Stimulated activated CD4-positive, alpha-beta T cell treated with anti-CD3 and anti-CD28 coated beads, Interleukin-12 subunit alpha, Interleukin-12 subunit beta, amount 100 ng/mL, for 48 hours (primary cell): ENCODE measurements around the gene PHOSPHO1.
"Not testable (repeated sequence)": the region's sequence is repeated elsewhere in the genome, so short reads cannot be mapped to it uniquely, and the experiment has no call there.

ENCODE experiments used
- DNase-seq, 3 donors: peaks; one replicate each; pipeline ENCODE4 v3.0.0-alpha.2; 2020; ENCODE audit warnings: low read depth in 2 of 3, low spot score in 1 of 3

PHOSPHO1 gene

DNA sequence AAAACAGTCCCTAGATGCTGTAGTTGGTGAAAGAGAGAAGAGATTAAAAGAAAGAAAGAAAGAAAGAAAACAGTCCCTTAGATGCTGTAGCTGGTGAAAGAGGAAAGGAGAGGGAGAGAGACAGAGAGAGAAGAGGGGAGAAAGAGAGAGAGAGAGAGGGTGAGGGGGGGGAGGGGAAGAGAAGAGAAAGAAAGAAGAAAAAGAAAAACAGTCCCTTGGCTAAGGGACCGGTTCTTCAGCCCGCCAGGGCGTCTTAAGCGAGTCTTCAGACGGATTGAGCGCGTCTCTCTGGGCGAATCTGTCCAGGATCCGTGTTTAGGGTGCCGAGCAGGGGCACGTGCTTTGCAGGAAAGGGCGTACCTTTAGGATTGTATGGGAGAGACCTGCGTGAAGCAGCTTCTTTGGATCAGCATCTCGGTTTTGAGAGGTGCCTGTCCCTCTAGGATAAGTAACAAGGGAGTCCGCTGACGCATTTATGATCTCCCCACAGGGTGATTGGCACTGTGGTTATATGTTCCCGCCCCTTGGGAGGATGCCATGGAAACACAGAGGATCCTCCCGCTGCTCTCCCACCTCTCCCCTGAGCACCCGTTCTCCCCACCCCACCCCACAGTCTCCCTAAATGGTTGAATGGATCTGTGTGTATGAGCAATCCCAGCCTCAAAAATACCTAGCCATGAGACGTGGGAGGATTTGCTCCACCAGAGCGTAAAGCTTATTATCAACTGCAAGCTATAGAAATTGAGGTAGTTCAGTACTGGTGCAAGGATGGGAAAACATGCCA, 36.9 kb downstream of the PHOSPHO1 start:
- DNase-seq: no peak

DNA sequence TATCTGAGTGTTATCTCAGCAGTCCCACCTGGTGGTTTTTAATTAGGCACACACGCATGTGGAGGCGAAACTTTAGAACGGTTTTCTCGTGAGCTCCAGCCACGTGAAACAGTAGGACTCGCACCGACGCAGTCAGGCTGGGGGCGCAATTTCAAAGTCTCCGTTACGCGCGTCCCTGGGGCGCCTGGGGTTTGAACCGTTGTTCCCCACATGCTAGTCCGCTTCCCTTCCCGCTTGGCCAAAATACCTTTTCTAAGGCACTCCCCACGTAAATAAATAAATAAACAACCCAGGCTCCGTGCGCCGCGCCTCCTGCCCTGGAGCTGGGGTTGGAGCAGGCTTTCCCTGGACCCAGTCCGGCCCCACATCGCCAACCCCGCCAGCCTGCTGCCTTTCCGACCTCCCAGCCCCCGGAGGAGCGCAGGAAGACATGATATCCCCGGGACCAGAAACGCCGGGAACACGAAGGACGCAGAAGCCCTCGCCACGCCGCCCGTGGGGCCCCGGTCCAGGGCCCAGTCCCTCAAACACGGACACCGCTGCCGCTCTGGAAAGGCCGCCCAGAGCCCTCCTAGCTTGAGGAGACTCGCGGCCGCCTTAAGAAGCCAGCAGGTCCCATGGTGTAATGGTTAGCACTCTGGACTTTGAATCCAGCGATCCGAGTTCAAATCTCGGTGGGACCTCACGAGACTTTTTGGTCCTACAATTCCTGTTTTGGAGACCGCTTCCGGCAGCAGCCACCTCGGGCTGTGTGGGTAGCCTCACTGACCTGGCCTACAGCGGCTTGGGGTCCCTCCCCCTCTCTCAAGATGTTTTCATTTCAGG, 38.5 kb downstream of the PHOSPHO1 start:
- peak; percentile 73 to 98 (median 92) for DNase-seq

DNA sequence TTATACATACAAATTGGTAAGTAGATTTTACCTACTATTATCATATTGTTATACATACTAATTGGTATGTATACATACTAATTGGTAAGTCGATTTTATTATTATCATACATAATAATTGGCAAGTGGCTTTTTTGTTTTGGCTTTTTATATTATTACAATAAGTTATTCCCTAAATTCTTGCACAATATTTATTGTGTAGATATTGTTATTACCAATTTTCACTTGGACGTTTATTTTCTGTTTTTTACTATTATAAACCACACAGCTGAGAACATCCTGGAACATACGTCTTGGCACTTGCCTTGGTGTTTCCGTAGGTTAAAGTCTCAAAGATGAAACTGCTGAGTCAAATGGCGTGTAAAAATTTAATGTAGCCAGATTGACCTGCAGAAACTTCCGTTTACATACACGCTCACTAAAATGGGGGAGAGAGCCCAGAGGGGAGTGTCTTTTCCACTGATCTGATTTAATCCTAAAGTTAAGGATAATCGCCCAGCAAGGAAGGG, 39.1 kb downstream of the PHOSPHO1 start:
- DNase-seq: no peak

GRCh38 chr17:49190932-49191331, 39.7 kb downstream of the PHOSPHO1 start:
- no peak for DNase-seq

DNA sequence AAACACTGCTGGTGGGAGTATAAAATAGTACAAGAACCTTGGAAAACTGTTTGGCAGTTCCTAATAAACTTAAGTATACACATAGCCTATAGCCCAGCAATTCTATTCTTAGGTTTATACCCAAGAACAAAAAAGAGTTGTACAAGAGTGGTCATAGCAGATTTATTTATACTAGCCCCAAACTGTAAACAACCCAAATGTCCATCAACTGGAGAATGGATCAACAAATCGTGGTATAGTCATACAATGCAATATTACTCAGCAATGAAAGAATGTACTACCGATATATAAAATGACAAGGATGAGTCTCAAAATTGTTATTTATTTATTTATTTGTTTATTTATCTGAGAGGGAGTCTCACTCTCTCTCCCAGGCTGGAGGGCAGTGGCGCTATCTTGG, 43.3 kb downstream of the PHOSPHO1 start:
- DNase-seq: no peak

GRCh38 chr17:49185381-49185780, 45.2 kb downstream of the PHOSPHO1 start:
- DNase-seq: not testable (repeated sequence)

DNA sequence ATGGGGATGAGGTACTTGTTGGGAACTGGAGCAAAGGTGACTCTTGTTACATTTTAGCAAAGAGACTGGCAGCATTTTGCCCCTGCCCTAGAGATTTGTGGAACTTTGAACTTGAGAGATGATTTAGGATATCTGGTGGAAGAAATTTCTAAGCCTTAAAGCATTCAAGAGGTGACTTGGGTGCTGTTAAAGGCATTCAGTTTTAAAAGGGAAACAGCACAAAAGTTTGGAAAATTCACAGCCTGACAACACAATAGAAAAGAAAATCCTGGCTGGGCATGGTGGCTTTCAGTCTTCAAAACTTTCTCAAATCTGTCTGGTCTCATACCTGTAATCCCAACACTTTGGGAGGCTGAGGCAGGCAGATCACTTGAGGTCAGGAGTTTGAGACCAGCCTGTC, 46.1 kb downstream of the PHOSPHO1 start:
- DNase-seq: not testable (repeated sequence)

DNA sequence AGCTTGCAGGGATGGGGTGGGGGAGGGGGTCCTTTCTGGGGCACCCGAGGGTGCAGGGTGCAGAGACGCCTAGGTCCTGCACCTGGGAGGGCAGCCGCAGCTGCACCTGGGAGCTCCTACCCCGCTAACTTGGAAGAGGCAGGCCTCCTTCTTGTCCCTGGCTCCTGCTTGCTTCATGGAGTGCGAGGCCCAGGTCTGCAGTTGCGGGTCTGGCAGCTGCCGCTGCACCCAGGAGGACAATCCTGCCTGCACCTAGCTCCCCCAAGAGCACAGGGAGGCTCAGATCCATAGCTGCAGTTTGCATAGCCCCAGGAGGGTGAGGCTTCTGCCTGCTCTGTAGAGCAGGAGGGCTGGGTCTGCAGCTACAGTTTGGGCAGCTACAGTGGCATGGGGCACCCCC, 46.8 kb downstream of the PHOSPHO1 start:
- DNase-seq: no peak

DNA sequence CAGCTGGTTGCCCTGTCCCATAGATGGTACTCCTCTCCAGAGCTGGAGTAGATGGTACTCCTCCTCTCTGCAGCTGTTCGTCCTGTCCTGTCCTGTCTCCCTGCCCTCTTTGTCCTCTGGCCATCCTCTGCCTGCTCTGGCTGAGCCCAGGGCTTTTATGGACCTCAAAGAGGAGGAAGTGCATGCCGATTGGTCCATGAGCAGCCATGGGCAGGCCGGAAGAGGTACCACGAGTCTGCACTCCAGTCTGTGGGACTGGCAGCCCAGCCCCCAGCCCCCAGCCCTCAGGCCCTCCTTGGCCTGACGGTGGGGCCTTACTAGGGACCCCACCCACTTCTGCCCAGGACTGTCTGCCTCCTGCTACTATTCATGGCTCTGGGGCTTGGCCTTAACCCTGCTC, 47.2 kb downstream of the PHOSPHO1 start:
- DNase-seq: no peak

DNA sequence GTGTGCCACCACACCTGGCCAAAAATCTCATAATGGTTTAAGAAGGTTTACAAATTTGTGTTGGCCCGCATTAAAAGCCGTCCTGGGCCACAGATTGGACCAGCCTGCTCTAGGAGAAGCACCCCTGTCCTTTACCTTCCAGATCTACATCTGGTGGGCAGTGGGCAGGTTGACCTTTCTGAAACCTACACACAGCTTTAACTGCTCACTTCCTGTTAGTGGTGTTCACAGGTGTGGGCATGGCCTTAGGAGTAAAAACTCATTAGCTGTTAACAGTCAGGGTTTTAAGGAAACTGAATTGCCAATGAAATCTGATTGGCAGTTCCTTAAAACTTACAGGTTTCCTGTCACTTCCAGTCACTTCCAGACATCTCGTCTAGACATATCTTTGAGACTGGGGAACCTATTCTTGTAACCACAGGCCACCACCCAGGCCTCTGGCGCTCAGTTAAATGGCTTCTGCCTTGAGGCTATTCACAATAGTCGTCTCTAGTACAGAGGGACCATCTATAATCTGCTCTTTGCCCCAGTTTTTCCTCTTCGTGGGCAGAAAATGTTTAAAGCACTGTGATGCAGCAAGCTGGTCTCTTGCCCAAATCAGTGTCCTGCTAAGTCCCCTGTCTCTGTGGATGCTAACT, 49.5 kb downstream of the PHOSPHO1 start:
- no peak for DNase-seq

DNA sequence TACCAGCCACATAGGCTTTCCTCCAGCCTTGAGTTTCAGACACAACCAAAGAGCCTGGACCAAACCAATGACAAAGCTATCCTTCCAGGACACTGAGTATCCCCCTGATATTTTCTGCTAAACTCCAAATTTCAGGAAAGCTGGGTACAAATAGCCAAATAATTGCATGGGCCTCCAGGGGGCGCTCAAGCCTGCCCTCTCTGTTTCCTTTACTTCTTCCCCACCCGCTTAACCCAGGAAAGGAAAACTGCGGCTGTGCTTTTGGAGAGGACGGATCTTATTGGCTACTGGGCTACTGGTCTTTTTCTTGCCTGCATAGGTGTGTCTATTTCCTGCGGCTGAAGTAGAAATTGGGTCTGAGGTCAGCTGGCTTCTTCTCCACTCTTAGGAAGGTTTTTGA, 50.3 kb downstream of the PHOSPHO1 start:
- peak; percentile 44 to 55 (median 54) for DNase-seq

GRCh38 chr17:49175978-49176377, 54.6 kb downstream of the PHOSPHO1 start:
- not testable (repeated sequence) for DNase-seq
